K562 (cell line): Measurements from ENCODE around the gene CNOT6. TPM values are rescaled to one million over a fixed set of nuclear protein-coding genes. Genes with fewer than 3 reads are reported as not detected.

Experiments
- ATAC-seq: fragments of 200-7000 bp; cut with Tn5 transposase; 3 replicates; pipeline ENCODE4 v1.9.1; 2020; ENCODE audit warnings: moderate library complexity
- BruUV-seq: library from RNA; stranded (reverse); fragments of 400-500 nt; replicated peaks from 2 replicates; lab custom pipeline; 2021; lab: Mats Ljungman, UMichigan
- CTCF ChIA-PET: fragments of 300-600 bp; formaldehyde crosslinking; extraction: SDS; loops from one replicate; lab custom pipeline; 2021; ENCODE audit warnings: low intra/inter-chr PET ratio; lab: Yijun Ruan, JAX
- POLR2A ChIA-PET: fragments of 300-600, 350-650 bp; sonication (Branson Sonifier 250); formaldehyde crosslinking; extraction: SDS; loops from one replicate; lab custom pipeline; 2021; ENCODE audit warnings: antibody characterized with exemption, inconsistent platforms; lab: Yijun Ruan, JAX
- DNase-seq, 4 experiments: peaks; one replicate each; pipeline versions ENCODE4 v3.0.0 to v3.0.0-alpha.2; 2011 to 2018; ENCODE audit warnings: low spot score in 3 of 4, mixed read lengths in 3 of 4; ENCODE audit errors: extremely low read depth in 1 of 4
- FAIRE-seq: peaks from 2 replicates; lab custom pipeline; 2011; peaks lifted over from hg19 to GRCh38; lab: Jason Lieb, UNC
- H2AFZ ChIP-seq: 2 replicates; pipeline ENCODE4 v1.6.0; 2011; ENCODE audit warnings: low read depth, low read length, control low read depth, inconsistent platforms
- H3K27ac ChIP-seq: fragments of 200-600 bp; 3 replicates; pipeline ENCODE4 v1.8.0; 2011; ENCODE audit warnings: low read depth, mild to moderate bottlenecking, control low read depth, inconsistent platforms, low read length, moderate library complexity, mixed read lengths; ENCODE audit errors: extremely low read depth
- H3K27me3 ChIP-seq, 2 experiments: fragments of 300-600 bp in 1 of 2; 2 replicates in 1 of 2; 3 replicates in 1 of 2; pipeline versions ENCODE4 v1.6.0 to v1.8.0; 2011; ENCODE audit warnings: inconsistent platforms in 2 of 2, low read length in 2 of 2, mild to moderate bottlenecking in 1 of 2, mixed read lengths in 1 of 2, moderate library complexity in 1 of 2; ENCODE audit not compliant: control insufficient read depth in 2 of 2, insufficient read depth in 2 of 2
- H3K36me3 ChIP-seq: fragments of 300-600 bp; 3 replicates; pipeline ENCODE4 v1.8.0; 2011; ENCODE audit warnings: mild to moderate bottlenecking, low read length, inconsistent platforms; ENCODE audit not compliant: control insufficient read depth, insufficient read depth
- H3K4me1 ChIP-seq, 2 experiments: fragments of 200-600 bp in 1 of 2; replicated peaks in 1 of 2; 2 replicates in 1 of 2; 3 replicates in 1 of 2; pipeline versions ENCODE4 v1.5.1 to v1.8.0; 2011; ENCODE audit warnings: inconsistent platforms in 2 of 2, low read length in 2 of 2, mild to moderate bottlenecking in 1 of 2, mixed read lengths in 1 of 2, moderate library complexity in 1 of 2; ENCODE audit not compliant: control insufficient read depth in 2 of 2, insufficient read depth in 2 of 2
- H3K4me2 ChIP-seq: 2 replicates; pipeline ENCODE4 v1.6.1; 2011; ENCODE audit warnings: low read length, control low read depth, inconsistent platforms, mixed read lengths; ENCODE audit not compliant: insufficient read depth
- H3K4me3 ChIP-seq: fragments of 200-600 bp; sonication (generic), shearing (Covaris generic); 2 replicates; pipeline ENCODE4 v1.5.1; 2016; ENCODE audit warnings: control low read depth, inconsistent platforms
- H3K79me2 ChIP-seq: fragments of 200-600 bp; 3 replicates; pipeline ENCODE4 v1.8.0; 2011; ENCODE audit warnings: low read length, inconsistent platforms; ENCODE audit not compliant: control insufficient read depth, insufficient read depth
- H3K9ac ChIP-seq, 2 experiments: 2 replicates each; pipeline versions ENCODE4 v1.6.0 to v1.6.1; 2011; ENCODE audit warnings: low read depth in 2 of 2, low read length in 2 of 2, control low read depth in 1 of 2, inconsistent platforms in 1 of 2, mild to moderate bottlenecking in 1 of 2, mixed read lengths in 1 of 2; ENCODE audit not compliant: insufficient read depth in 1 of 2
- H3K9me1 ChIP-seq: one replicate; pipeline ENCODE4 v1.6.0; 2011; ENCODE audit warnings: inconsistent platforms, mild to moderate bottlenecking, low read length, moderate library complexity; ENCODE audit not compliant: control insufficient read depth, insufficient read depth
- H3K9me3 ChIP-seq: replicated peaks from 2 replicates; pipeline ENCODE4 v1.5.1; 2011; ENCODE audit warnings: low read depth, low read length, inconsistent platforms; ENCODE audit not compliant: control insufficient read depth, insufficient read depth
- H4K20me1 ChIP-seq: replicated peaks from 2 replicates; pipeline ENCODE4 v1.6.1; 2011; ENCODE audit warnings: low read length, inconsistent platforms, mixed read lengths; ENCODE audit not compliant: control insufficient read depth, insufficient read depth
- ETV1 ChIP-seq: fragments of 450-650 bp; conservative IDR thresholded peaks from 2 replicates; pipeline ENCODE4 v1.6.1; 2016; ENCODE audit warnings: missing genetic modification characterization, control low read depth, low read depth, missing compliant biosample characterization
- HDGF ChIP-seq: fragments of 450-650 bp; IDR thresholded peaks from 2 replicates; pipeline ENCODE4 v1.6.1; 2016
- NFXL1 ChIP-seq: fragments of 450-650 bp; formaldehyde crosslinking; IDR thresholded peaks from 2 replicates; pipeline ENCODE4 v1.4.0; 2021; ENCODE audit warnings: mild to moderate bottlenecking
- RBM25 ChIP-seq: fragments of 200-400 bp; formaldehyde crosslinking; IDR thresholded peaks from 2 replicates; pipeline ENCODE4 v1.6.1; 2018; ENCODE audit warnings: low read length, low read depth, moderate library complexity; ENCODE audit not compliant: severe bottlenecking
- SIN3A ChIP-seq, 2 experiments: fragments of 150-350 bp in 1 of 2; IDR thresholded peaks; 2 replicates each; pipeline ENCODE4 v1.6.1; 2011 to 2016; ENCODE audit warnings: borderline replicate concordance in 2 of 2, low read depth in 2 of 2, low read length in 2 of 2, mild to moderate bottlenecking in 2 of 2, moderate library complexity in 2 of 2; ENCODE audit not compliant: control insufficient read depth in 1 of 2
- TAF1 ChIP-seq: IDR thresholded peaks from 2 replicates; pipeline ENCODE4 v1.6.1; 2011; ENCODE audit warnings: mild to moderate bottlenecking, low read length, moderate library complexity; ENCODE audit not compliant: insufficient read depth, control insufficient read depth, severe bottlenecking; ENCODE audit errors: extremely low read depth
- TBL1XR1 ChIP-seq, 2 experiments: IDR thresholded peaks; 2 replicates each; pipeline ENCODE4 v1.6.1; 2012; ENCODE audit warnings: improper control_type of control experiment in 2 of 2, low read length in 2 of 2, mild to moderate bottlenecking in 1 of 2
- TBP ChIP-seq: optimal IDR thresholded peaks from 2 replicates; pipeline ENCODE3; 2011; ENCODE audit warnings: low read depth, low read length, improper control_type of control experiment
- ZNF124 ChIP-seq: sonication (generic); formaldehyde crosslinking; IDR thresholded peaks from 2 replicates; pipeline ENCODE4 v1.8.1; 2022; ENCODE audit warnings: missing genetic modification reagents
- ZNF133 ChIP-seq: fragments of 250-450 bp; sonication (Bioruptor Pico); IDR thresholded peaks from 2 replicates; pipeline ENCODE4 v1.4.0; 2020; ENCODE audit warnings: mild to moderate bottlenecking
- ZNF398 ChIP-seq: fragments of 250-450 bp; sonication (Bioruptor Pico); IDR thresholded peaks from 2 replicates; pipeline ENCODE4 v1.8.0; 2021; ENCODE audit warnings: moderate library complexity, mild to moderate bottlenecking, inconsistent platforms
- WGBS: fragments of 100-300 bp; shearing (Covaris generic); methylation state at CpG from one replicate; pipeline ENCODE4 v1.1.6; 2016; ENCODE audit warnings: low coverage, mixed read lengths; ENCODE audit not compliant: insufficient coverage; ENCODE audit errors: missing lambda C conversion rate; 5-methylcytosine and 5-hydroxymethylcytosine counted together
- in situ Hi-C: fragments of 300-500 bp; cut with MboI; formaldehyde crosslinking; loops from 4 replicates; pipeline ENCODE4 v1.15.0; 2018; ENCODE audit warnings: inconsistent platforms, mixed read lengths
- intact Hi-C: fragments of 100-400 bp; cut with micrococcal nuclease; formaldehyde crosslinking; loops from 2 replicates; pipeline ENCODE4 v1.14.2; 2022
- polyA plus RNA-seq, 8 experiments: library from polyadenylated mRNA; depleted of rRNA in 4 of 8; stranded (reverse) in 5 of 8; unstranded in 3 of 8; fragments of >200 nt; fragmentation: Nextera tagmentation in 2 of 8; fragmentation: Illumina TruSeq in 1 of 8; extraction: Ambion mirVana in 2 of 8; extraction: Trizol in 1 of 8; gene quantifications; 2 replicates each; pipeline versions ENCODE4 v1.2.1 to v1.2.3, GENCODE V29; 2011 to 2014; ENCODE audit warnings: inconsistent platforms in 1 of 8, missing spikeins in 1 of 8
- total RNA-seq, 7 experiments: library from RNA; depleted of rRNA in 6 of 7; stranded (reverse); fragments of >200 nt in 6 of 7; fragmentation: Illumina TruSeq in 2 of 7; extraction: Trizol in 2 of 7; gene quantifications; 2 replicates each; pipeline versions ENCODE4 v1.2.1 to v1.2.3, GENCODE V29; 2011 to 2021; ENCODE audit warnings: low replicate concordance in 1 of 7
- TF ChIP-seq, protein P1 (sequence below): fragments of 250-450 bp; sonication (Bioruptor Pico); IDR thresholded peaks from 2 replicates; pipeline ENCODE4 v1.9.0; 2021; ENCODE audit warnings: mild to moderate bottlenecking, inconsistent platforms
- TF ChIP-seq, protein P2 (sequence below): fragments of 250-450 bp; sonication (Bioruptor Pico); IDR thresholded peaks from 2 replicates; pipeline ENCODE4 v1.5.0; 2021
- TF ChIP-seq, protein P3 (sequence below): sonication (generic); formaldehyde crosslinking; IDR thresholded peaks from 2 replicates; pipeline ENCODE4 v1.8.0; 2022; ENCODE audit warnings: missing genetic modification reagents, mild to moderate bottlenecking, borderline replicate concordance

Gene CNOT6
- total and polyA plus RNA-seq, 9 of the 15 experiments (the other 6 are each of a cell fraction or from before 2014, with no cell fraction given) = 4.9 to 32.4 (median 14.0) TPM

GRCh38 chr5:180532268-180532667, 38.1 kb downstream of the CNOT6 start:
- BruUV-seq = no TSS peak
- CTCF ChIA-PET = no interaction called here
- Histone ChIP-seq H3K27me3 (no peaks in the 10 kb centered on the region), H3K4me2 (no peak overlapping the region), H3K9ac (no peak overlapping the region; a peak in 1 of 4 replicates), H3K4me1 (no peaks in the 10 kb centered on the region), H3K79me2 (peaks cover 35% of the 10 kb centered on the region), H3K4me3 (no peak overlapping the region), H4K20me1 (no peaks in the 10 kb centered on the region), H3K36me3 (peaks cover 59% of the 10 kb centered on the region), H3K9me1 (no peaks in the 10 kb centered on the region), H2AFZ (no peak overlapping the region), H3K27ac (no peak overlapping the region), H3K9me3 (no peaks in the 10 kb centered on the region)
- POLR2A ChIA-PET = no interaction called here
- TF ChIP-seq, protein P1, sequence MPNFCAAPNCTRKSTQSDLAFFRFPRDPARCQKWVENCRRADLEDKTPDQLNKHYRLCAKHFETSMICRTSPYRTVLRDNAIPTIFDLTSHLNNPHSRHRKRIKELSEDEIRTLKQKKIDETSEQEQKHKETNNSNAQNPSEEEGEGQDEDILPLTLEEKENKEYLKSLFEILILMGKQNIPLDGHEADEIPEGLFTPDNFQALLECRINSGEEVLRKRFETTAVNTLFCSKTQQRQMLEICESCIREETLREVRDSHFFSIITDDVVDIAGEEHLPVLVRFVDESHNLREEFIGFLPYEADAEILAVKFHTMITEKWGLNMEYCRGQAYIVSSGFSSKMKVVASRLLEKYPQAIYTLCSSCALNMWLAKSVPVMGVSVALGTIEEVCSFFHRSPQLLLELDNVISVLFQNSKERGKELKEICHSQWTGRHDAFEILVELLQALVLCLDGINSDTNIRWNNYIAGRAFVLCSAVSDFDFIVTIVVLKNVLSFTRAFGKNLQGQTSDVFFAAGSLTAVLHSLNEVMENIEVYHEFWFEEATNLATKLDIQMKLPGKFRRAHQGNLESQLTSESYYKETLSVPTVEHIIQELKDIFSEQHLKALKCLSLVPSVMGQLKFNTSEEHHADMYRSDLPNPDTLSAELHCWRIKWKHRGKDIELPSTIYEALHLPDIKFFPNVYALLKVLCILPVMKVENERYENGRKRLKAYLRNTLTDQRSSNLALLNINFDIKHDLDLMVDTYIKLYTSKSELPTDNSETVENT (CRISPR knock-in tag) = no peak
- TF ChIP-seq RBM25 (no peak), ETV1 (tag) (no peak), HDGF (no peak), ZNF124 (CRISPR knock-in tag) (no peak), TAF1 (no peak), TBL1XR1 (IDR thresholded peaks at IDR 0.05; ENCODE audit: low read length in 2 of 2) (no peak), NFXL1 (CRISPR knock-in tag) (no peak), ZNF398 (CRISPR knock-in tag) (no peak), SIN3A (IDR thresholded peaks at IDR 0.05; ENCODE audit: borderline replicate concordance in 2 of 2, control insufficient read depth in 1 of 2, low read depth in 2 of 2, low read length in 2 of 2) (no peak), TBP (no peak), ZNF133 (CRISPR knock-in tag) (no peak)
- TF ChIP-seq, protein P2, sequence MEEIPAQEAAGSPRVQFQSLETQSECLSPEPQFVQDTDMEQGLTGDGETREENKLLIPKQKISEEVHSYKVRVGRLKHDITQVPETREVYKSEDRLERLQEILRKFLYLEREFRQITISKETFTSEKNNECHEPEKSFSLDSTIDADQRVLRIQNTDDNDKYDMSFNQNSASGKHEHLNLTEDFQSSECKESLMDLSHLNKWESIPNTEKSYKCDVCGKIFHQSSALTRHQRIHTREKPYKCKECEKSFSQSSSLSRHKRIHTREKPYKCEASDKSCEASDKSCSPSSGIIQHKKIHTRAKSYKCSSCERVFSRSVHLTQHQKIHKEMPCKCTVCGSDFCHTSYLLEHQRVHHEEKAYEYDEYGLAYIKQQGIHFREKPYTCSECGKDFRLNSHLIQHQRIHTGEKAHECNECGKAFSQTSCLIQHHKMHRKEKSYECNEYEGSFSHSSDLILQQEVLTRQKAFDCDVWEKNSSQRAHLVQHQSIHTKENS = no peak
- TF ChIP-seq, protein P3, sequence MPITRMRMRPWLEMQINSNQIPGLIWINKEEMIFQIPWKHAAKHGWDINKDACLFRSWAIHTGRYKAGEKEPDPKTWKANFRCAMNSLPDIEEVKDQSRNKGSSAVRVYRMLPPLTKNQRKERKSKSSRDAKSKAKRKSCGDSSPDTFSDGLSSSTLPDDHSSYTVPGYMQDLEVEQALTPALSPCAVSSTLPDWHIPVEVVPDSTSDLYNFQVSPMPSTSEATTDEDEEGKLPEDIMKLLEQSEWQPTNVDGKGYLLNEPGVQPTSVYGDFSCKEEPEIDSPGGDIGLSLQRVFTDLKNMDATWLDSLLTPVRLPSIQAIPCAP (CRISPR knock-in tag) = no peak
- ATAC-seq (no peak), FAIRE-seq (no peak), DNase-seq (no peak)
- in situ Hi-C loops = no loop called here
- intact Hi-C loops = no loop called here
- WGBS = 100% methylated on average over 1 of the region's 1 CpG
